HepG2 (cell line): ENCODE measurements around the gene EPB41L2. TPM values are rescaled to one million over a fixed set of nuclear protein-coding genes. Genes with fewer than 3 reads are reported as not detected.
A peak's percentile ranks its signal among the peaks of the same experiment; 100 is the strongest.

Experiments
- AGO1 ChIP-seq: fragments of 200-400 bp; formaldehyde crosslinking; IDR thresholded peaks from 2 replicates; pipeline ENCODE4 v1.6.1; 2017; ENCODE audit warnings: mild to moderate bottlenecking, low read depth, low read length, moderate library complexity; ENCODE audit not compliant: poor library complexity, severe bottlenecking
- AGO2 ChIP-seq: fragments of 200-400 bp; formaldehyde crosslinking; optimal IDR thresholded peaks from 2 replicates; pipeline ENCODE3; 2017; ENCODE audit warnings: mild to moderate bottlenecking, low read depth, low read length, moderate library complexity
- EED ChIP-seq: sonication (generic); formaldehyde crosslinking; IDR thresholded peaks from 2 replicates; pipeline ENCODE4 v1.5.0; 2020; ENCODE audit warnings: mild to moderate bottlenecking, missing genetic modification reagents
- FOXM1 ChIP-seq: sonication (generic); formaldehyde crosslinking; IDR thresholded peaks from 2 replicates; pipeline ENCODE4 v1.5.0; 2020; ENCODE audit warnings: missing genetic modification reagents
- HHEX ChIP-seq: IDR thresholded peaks from 2 replicates; pipeline ENCODE4 v1.6.1; 2016; ENCODE audit warnings: control low read depth
- JUNB ChIP-seq: sonication (generic); formaldehyde crosslinking; IDR thresholded peaks from 2 replicates; pipeline ENCODE4 v1.8.0; 2022; ENCODE audit warnings: missing genetic modification reagents, mild to moderate bottlenecking, borderline replicate concordance
- MIXL1 ChIP-seq: IDR thresholded peaks from 2 replicates; pipeline ENCODE4 v1.6.1; 2016
- NR1H2 ChIP-seq: sonication (generic); formaldehyde crosslinking; IDR thresholded peaks from 2 replicates; pipeline ENCODE4 v1.8.1; 2022; ENCODE audit warnings: low read depth, missing genetic modification reagents, borderline replicate concordance
- RBFOX2 ChIP-seq: fragments of 200-400 bp; formaldehyde crosslinking; IDR thresholded peaks from 2 replicates; pipeline ENCODE4 v1.6.1; 2017; ENCODE audit warnings: low read depth, mild to moderate bottlenecking, low read length
- SETDB1 ChIP-seq: sonication (generic); formaldehyde crosslinking; IDR thresholded peaks from 2 replicates; pipeline ENCODE4 v1.5.1; 2020; ENCODE audit warnings: missing genetic modification reagents, mild to moderate bottlenecking, borderline replicate concordance
- SMAD3 ChIP-seq: sonication (generic); formaldehyde crosslinking; IDR thresholded peaks from 2 replicates; pipeline ENCODE4 v1.4.0; 2020; ENCODE audit warnings: missing genetic modification reagents
- STAT5B ChIP-seq: sonication (generic); formaldehyde crosslinking; IDR thresholded peaks from 2 replicates; pipeline ENCODE4 v1.4.0; 2020; ENCODE audit warnings: missing genetic modification reagents
- TEAD3 ChIP-seq: optimal IDR thresholded peaks from 2 replicates; pipeline ENCODE3; 2016; ENCODE audit warnings: borderline replicate concordance
- ZNF143 ChIP-seq: sonication (generic); formaldehyde crosslinking; IDR thresholded peaks from 2 replicates; pipeline ENCODE4 v1.4.0; 2020; ENCODE audit warnings: missing genetic modification reagents
- ZNF180 ChIP-seq: sonication (generic); formaldehyde crosslinking; IDR thresholded peaks from 2 replicates; pipeline ENCODE4 v1.4.0; 2020; ENCODE audit warnings: low read depth, missing genetic modification reagents, borderline replicate concordance
- ZNF329 ChIP-seq: sonication (generic); formaldehyde crosslinking; IDR thresholded peaks from 2 replicates; pipeline ENCODE4 v1.9.0; 2021; ENCODE audit warnings: low read depth, mild to moderate bottlenecking, missing genetic modification reagents
- ZNF543 ChIP-seq: sonication (generic); formaldehyde crosslinking; IDR thresholded peaks from 2 replicates; pipeline ENCODE4 v1.4.0; 2020; ENCODE audit warnings: mild to moderate bottlenecking, missing genetic modification reagents
- ZNF672 ChIP-seq: sonication (generic); formaldehyde crosslinking; IDR thresholded peaks from 2 replicates; pipeline ENCODE4 v1.8.1; 2022; ENCODE audit warnings: missing genetic modification reagents
- polyA plus RNA-seq, 8 experiments: library from polyadenylated mRNA; depleted of rRNA in 3 of 8; stranded (reverse) in 7 of 8; unstranded in 1 of 8; fragments of >200 nt; fragmentation: Illumina TruSeq in 4 of 8; extraction: Trizol in 4 of 8; gene quantifications; 2 replicates each; pipeline versions ENCODE4 v1.2.1 to v1.2.3, GENCODE V29; 2011 to 2016; ENCODE audit warnings: low read depth in 4 of 8, missing spikeins in 1 of 8, mixed read lengths in 1 of 8; ENCODE audit not compliant: insufficient read depth in 1 of 8
- total RNA-seq, 5 experiments: library from RNA; depleted of rRNA; stranded (reverse); fragments of >200 nt; fragmentation: Illumina TruSeq; extraction: Trizol; gene quantifications; 2 replicates each; pipeline ENCODE4 v1.2.3, GENCODE V29; 2016; ENCODE audit warnings: low read depth in 1 of 5
- TF ChIP-seq, protein P1 (sequence below): sonication (generic); formaldehyde crosslinking; IDR thresholded peaks from 2 replicates; pipeline ENCODE4 v1.4.0; 2020; ENCODE audit warnings: mild to moderate bottlenecking, missing genetic modification reagents
- TF ChIP-seq, protein P2 (sequence below): IDR thresholded peaks from 2 replicates; pipeline ENCODE4 v1.6.1; 2016; ENCODE audit warnings: control low read depth
- TF ChIP-seq, protein P3 (sequence below): sonication (generic); formaldehyde crosslinking; IDR thresholded peaks from 2 replicates; pipeline ENCODE4 v1.5.1; 2020; ENCODE audit warnings: missing genetic modification reagents, mild to moderate bottlenecking, borderline replicate concordance
- TF ChIP-seq, protein P4 (sequence below): sonication (generic); formaldehyde crosslinking; IDR thresholded peaks from 2 replicates; pipeline ENCODE4 v1.8.1; 2023; ENCODE audit warnings: mild to moderate bottlenecking, moderate library complexity, missing genetic modification reagents
- TF ChIP-seq, protein P5 (sequence below): sonication (generic); formaldehyde crosslinking; IDR thresholded peaks from 2 replicates; pipeline ENCODE4 v1.4.0; 2020; ENCODE audit warnings: mild to moderate bottlenecking, low read depth, missing genetic modification reagents
- TF ChIP-seq, protein P6 (sequence below): sonication (generic); formaldehyde crosslinking; IDR thresholded peaks from 2 replicates; pipeline ENCODE4 v1.5.0; 2020; ENCODE audit warnings: missing genetic modification reagents

Gene EPB41L2
- total and polyA plus RNA-seq, 2 of the 13 experiments (the other 11 are each of a cell fraction or from before 2014, with no cell fraction given), result 41.7 to 56.4 TPM

DNA sequence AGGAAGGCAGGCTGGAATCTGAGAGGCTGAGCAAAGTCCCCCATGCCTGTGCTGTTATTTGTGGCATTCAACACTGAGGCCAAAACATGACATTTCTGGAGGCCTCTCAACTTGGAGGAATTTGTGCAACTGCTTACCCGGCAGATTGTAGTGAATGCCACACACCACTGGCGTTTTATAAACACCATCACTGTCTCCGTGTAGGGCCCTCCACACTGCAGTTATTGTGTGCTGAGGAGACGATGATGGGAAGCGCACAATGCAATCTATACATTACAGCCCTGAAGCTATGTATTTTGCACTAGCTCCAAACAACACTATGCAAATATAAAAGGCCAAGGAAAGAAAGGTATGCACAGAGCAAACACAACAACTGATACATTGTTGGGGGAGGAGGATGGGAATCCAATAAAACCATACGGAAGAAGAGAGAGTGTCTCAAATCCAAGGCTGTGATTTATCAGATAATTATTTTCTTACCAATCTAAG is 129.3 kb downstream of the EPB41L2 start (continued):
- TF ChIP-seq ZNF543 (CRISPR knock-in tag) (peak; percentile 76; the same call in 1 of the 2 replicates), RBFOX2 (no peak), EED (CRISPR knock-in tag) (no peak), SETDB1 (no peak), TEAD3 (CRISPR knock-in tag) (peak; percentile 99), MIXL1 (CRISPR knock-in tag) (peak; percentile 87), ZNF329 (CRISPR knock-in tag) (no peak), AGO1 (no peak), AGO2 (no peak), ZNF672 (CRISPR knock-in tag) (no peak), HHEX (CRISPR knock-in tag) (peak; percentile 66), SMAD3 (CRISPR knock-in tag) (peak; percentile 72; the same call in 1 of the 2 replicates), FOXM1 (CRISPR knock-in tag) (no peak), JUNB (CRISPR knock-in tag) (peak; percentile 79; the same call in 1 of the 2 replicates), STAT5B (CRISPR knock-in tag) (no peak), ZNF143 (CRISPR knock-in tag) (0 out of 2 replicates have a peak, but pooled peaks have one; percentile 16), ZNF180 (CRISPR knock-in tag) (no peak), NR1H2 (CRISPR knock-in tag) (no peak)
- TF ChIP-seq, protein P1, sequence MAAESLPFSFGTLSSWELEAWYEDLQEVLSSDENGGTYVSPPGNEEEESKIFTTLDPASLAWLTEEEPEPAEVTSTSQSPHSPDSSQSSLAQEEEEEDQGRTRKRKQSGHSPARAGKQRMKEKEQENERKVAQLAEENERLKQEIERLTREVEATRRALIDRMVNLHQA (CRISPR knock-in tag), result no peak
- TF ChIP-seq, protein P2, sequence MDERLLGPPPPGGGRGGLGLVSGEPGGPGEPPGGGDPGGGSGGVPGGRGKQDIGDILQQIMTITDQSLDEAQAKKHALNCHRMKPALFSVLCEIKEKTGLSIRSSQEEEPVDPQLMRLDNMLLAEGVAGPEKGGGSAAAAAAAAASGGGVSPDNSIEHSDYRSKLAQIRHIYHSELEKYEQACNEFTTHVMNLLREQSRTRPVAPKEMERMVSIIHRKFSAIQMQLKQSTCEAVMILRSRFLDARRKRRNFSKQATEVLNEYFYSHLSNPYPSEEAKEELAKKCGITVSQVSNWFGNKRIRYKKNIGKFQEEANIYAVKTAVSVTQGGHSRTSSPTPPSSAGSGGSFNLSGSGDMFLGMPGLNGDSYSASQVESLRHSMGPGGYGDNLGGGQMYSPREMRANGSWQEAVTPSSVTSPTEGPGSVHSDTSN (CRISPR knock-in tag), result no peak
- TF ChIP-seq, protein P3, sequence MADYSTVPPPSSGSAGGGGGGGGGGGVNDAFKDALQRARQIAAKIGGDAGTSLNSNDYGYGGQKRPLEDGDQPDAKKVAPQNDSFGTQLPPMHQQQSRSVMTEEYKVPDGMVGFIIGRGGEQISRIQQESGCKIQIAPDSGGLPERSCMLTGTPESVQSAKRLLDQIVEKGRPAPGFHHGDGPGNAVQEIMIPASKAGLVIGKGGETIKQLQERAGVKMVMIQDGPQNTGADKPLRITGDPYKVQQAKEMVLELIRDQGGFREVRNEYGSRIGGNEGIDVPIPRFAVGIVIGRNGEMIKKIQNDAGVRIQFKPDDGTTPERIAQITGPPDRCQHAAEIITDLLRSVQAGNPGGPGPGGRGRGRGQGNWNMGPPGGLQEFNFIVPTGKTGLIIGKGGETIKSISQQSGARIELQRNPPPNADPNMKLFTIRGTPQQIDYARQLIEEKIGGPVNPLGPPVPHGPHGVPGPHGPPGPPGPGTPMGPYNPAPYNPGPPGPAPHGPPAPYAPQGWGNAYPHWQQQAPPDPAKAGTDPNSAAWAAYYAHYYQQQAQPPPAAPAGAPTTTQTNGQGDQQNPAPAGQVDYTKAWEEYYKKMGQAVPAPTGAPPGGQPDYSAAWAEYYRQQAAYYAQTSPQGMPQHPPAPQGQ (CRISPR knock-in tag), result no peak
- TF ChIP-seq, protein P4, sequence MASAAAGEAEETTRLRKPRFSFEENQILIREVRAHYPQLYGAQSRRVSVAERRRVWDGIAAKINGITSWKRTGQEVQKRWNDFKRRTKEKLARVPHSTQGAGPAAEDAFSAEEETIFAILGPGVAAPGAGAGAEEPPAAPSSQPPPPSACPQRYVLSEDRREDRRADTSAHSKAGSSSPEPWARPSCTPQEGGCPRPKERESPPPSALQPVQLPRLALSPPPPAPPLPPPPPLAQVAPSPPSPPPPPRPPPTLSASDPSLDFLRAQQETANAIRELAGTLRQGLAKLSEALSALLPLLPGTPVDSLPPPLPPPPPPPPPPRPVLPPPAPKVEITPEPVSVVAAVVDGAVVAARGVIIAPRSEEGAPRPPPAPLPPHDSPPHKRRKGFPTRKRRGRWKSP (CRISPR knock-in tag), result peak; percentile 85; the same call in 1 of the 2 replicates
- TF ChIP-seq, protein P5, sequence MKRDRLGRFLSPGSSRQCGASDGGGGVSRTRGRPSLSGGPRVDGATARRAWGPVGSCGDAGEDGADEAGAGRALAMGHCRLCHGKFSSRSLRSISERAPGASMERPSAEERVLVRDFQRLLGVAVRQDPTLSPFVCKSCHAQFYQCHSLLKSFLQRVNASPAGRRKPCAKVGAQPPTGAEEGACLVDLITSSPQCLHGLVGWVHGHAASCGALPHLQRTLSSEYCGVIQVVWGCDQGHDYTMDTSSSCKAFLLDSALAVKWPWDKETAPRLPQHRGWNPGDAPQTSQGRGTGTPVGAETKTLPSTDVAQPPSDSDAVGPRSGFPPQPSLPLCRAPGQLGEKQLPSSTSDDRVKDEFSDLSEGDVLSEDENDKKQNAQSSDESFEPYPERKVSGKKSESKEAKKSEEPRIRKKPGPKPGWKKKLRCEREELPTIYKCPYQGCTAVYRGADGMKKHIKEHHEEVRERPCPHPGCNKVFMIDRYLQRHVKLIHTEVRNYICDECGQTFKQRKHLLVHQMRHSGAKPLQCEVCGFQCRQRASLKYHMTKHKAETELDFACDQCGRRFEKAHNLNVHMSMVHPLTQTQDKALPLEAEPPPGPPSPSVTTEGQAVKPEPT (CRISPR knock-in tag), result no peak
- TF ChIP-seq, protein P6, sequence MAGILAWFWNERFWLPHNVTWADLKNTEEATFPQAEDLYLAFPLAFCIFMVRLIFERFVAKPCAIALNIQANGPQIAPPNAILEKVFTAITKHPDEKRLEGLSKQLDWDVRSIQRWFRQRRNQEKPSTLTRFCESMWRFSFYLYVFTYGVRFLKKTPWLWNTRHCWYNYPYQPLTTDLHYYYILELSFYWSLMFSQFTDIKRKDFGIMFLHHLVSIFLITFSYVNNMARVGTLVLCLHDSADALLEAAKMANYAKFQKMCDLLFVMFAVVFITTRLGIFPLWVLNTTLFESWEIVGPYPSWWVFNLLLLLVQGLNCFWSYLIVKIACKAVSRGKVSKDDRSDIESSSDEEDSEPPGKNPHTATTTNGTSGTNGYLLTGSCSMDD (CRISPR knock-in tag), result no peak
